ENCODE data around the gene SLC12A9.

Gene SLC12A9, protein sequence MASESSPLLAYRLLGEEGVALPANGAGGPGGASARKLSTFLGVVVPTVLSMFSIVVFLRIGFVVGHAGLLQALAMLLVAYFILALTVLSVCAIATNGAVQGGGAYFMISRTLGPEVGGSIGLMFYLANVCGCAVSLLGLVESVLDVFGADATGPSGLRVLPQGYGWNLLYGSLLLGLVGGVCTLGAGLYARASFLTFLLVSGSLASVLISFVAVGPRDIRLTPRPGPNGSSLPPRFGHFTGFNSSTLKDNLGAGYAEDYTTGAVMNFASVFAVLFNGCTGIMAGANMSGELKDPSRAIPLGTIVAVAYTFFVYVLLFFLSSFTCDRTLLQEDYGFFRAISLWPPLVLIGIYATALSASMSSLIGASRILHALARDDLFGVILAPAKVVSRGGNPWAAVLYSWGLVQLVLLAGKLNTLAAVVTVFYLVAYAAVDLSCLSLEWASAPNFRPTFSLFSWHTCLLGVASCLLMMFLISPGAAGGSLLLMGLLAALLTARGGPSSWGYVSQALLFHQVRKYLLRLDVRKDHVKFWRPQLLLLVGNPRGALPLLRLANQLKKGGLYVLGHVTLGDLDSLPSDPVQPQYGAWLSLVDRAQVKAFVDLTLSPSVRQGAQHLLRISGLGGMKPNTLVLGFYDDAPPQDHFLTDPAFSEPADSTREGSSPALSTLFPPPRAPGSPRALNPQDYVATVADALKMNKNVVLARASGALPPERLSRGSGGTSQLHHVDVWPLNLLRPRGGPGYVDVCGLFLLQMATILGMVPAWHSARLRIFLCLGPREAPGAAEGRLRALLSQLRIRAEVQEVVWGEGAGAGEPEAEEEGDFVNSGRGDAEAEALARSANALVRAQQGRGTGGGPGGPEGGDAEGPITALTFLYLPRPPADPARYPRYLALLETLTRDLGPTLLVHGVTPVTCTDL

DNA sequence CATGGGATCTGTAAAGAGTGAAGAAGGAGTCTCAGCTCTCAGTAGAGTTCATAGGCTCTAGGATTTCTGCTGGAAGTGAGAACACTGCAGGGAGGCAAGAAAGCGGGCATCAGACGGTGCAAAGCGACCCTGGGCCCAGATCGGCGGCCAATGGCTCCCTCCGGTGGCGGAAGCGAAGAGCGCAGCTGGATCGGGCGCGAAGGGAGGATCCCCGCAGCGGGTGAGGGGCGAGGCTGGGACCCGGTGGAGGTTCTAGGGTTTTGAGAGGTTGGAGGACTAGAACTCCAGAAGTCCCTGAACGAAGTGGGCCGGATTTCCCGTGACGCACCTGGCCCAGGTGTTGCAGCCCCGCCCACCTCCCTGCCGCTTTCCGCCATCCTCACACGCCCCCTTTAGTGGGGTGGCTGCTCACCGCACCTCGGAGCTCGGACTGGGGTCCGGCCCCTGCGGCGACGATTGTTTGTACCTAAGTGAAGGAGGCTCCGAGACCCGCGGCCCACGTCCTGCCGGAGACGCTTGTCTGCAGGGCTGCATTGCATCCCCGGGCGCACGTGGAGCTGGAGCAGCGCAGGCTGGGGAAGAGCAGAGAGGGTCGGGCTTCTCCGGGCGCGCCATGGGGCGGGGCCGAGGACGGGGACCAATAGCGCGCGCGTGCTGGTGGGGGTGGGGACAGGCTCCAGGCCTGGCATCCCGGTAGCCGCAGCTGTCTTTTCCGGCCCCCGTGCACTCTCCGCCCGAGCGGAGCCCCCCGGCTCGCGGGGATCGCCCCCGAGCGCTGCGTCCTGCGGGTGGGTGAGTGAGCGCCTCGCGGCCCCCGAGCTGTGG, at the start of gene SLC12A9:
TSS of gene SLC12A9 (plus strand) at position 666 of the 825 bp plus-strand sequence. CDS start 1,485 bp downstream, outside the sequence.
- Histone ChIP-seq H3K4me1 (ENCODE audit: control insufficient read depth, insufficient read depth, low read length) (peaks cover 3% of the 10 kb centered on the region; the same call in 1 of the 2 replicates), H3K9me3 (ENCODE audit: control insufficient read depth, insufficient read depth, low read depth, low read length) (no peaks in the 10 kb centered on the region), H3K36me3 (ENCODE audit: control insufficient read depth in 2 of 2, insufficient read depth in 1 of 2, low read length in 2 of 2) (no peaks in the 10 kb centered on the region), H3K27ac (ENCODE audit: extremely low read depth, low read depth, low read length) (peak within 1 kb of the TSS; percentile 54; the same call in 1 of the 2 replicates), H3K4me3 (ENCODE audit: low read depth, low read length) (peak within 1 kb of the TSS; percentile 59)
- ChIA-PET CTCF (interaction anchor here (0.6 to 3.4 kb wide), 46 partner anchors 10 to 836 kb away, joined by 3 to 95 read pairs (median 4); partner anchors contain the start of genes EPHB4, FBXO24, LRCH4 and POP7), POLR2A (interaction anchor here (0.6 to 1.8 kb wide), 21 partner anchors 10 to 513 kb away, joined by 3 to 22 read pairs (median 5); partner anchors contain the start of genes EPHB4, FBXO24, MOSPD3 and POP7)
- TF ChIP-seq ZNF529 (tag by site-specific recombination; IDR thresholded peaks at IDR 0.05; ENCODE audit: insufficient replicate concordance) (no peak), ZNF121 (tag by site-specific recombination; IDR thresholded peaks at IDR 0.05) (no peak), ZNF830 (tag by site-specific recombination; IDR thresholded peaks at IDR 0.05; ENCODE audit: low read depth) (no peak), ZNF423 (tag by site-specific recombination; IDR thresholded peaks at IDR 0.05) (no peak), ZNF548 (tag by site-specific recombination; IDR thresholded peaks at IDR 0.05) (no peak), ZNF133 (tag by site-specific recombination; IDR thresholded peaks at IDR 0.05) (no peak), ZNF140 (tag by site-specific recombination; IDR thresholded peaks at IDR 0.05) (no peak), ZSCAN16 (tag by site-specific recombination; IDR thresholded peaks at IDR 0.05) (0 out of 2 replicates have a peak, but pooled peaks have one; percentile 27), ZNF324 (tag by site-specific recombination; IDR thresholded peaks at IDR 0.05) (peak; percentile 74), ZSCAN23 (tag by site-specific recombination; IDR thresholded peaks at IDR 0.05) (peak; percentile 39; the same call in 1 of the 2 replicates), ZSCAN30 (tag by site-specific recombination; IDR thresholded peaks at IDR 0.05) (peak; percentile 86), ZNF37A (tag by site-specific recombination; IDR thresholded peaks at IDR 0.05) (no peak), ZNF670 (tag by site-specific recombination; IDR thresholded peaks at IDR 0.05; ENCODE audit: low read depth) (no peak), ZNF629 (tag by site-specific recombination; IDR thresholded peaks at IDR 0.05) (no peak), SP7 (tag by site-specific recombination; IDR thresholded peaks at IDR 0.05) (peak; percentile 60), ZBTB7A (tag by site-specific recombination; IDR thresholded peaks at IDR 0.05; ENCODE audit: low read depth) (0 out of 2 replicates have a peak, but pooled peaks have one; percentile 40), ZNF433 (tag by site-specific recombination; IDR thresholded peaks at IDR 0.05; ENCODE audit: low read depth) (no peak), YY1 (tag by site-specific recombination; IDR thresholded peaks at IDR 0.05) (peak; percentile 31; the same call in 1 of the 2 replicates), ZNF280D (tag by site-specific recombination; IDR thresholded peaks at IDR 0.05) (no peak), RBAK (tag by site-specific recombination; IDR thresholded peaks at IDR 0.05) (no peak), EGR2 (tag by site-specific recombination; IDR thresholded peaks at IDR 0.05; ENCODE audit: low read depth) (peak; percentile 32), ZBTB21 (tag by site-specific recombination; IDR thresholded peaks at IDR 0.05) (0 out of 2 replicates have a peak, but pooled peaks have one; percentile 13), ZEB2 (tag by site-specific recombination; IDR thresholded peaks at IDR 0.05) (peak; percentile 98), ZNF26 (tag by site-specific recombination; IDR thresholded peaks at IDR 0.05) (no peak), ZNF335 (tag by site-specific recombination; conservative IDR thresholded peaks at IDR 0.05) (no peak)
- TF ChIP-seq, protein P1, sequence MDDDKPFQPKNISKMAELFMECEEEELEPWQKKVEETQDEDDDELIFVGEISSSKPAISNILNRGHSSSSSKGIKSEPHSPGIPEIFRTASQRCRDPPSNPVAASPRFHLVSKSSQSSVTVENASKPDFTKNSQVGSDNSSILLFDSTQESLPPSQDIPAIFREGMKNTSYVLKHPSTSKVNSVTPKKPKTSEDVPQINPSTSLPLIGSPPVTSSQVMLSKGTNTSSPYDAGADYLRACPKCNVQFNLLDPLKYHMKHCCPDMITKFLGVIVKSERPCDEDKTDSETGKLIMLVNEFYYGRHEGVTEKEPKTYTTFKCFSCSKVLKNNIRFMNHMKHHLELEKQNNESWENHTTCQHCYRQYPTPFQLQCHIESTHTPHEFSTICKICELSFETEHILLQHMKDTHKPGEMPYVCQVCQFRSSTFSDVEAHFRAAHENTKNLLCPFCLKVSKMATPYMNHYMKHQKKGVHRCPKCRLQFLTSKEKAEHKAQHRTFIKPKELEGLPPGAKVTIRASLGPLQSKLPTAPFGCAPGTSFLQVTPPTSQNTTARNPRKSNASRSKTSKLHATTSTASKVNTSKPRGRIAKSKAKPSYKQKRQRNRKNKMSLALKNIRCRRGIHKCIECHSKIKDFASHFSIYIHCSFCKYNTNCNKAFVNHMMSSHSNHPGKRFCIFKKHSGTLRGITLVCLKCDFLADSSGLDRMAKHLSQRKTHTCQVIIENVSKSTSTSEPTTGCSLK (tag by site-specific recombination; IDR thresholded peaks at IDR 0.05): no peak
- TF ChIP-seq, protein P2, sequence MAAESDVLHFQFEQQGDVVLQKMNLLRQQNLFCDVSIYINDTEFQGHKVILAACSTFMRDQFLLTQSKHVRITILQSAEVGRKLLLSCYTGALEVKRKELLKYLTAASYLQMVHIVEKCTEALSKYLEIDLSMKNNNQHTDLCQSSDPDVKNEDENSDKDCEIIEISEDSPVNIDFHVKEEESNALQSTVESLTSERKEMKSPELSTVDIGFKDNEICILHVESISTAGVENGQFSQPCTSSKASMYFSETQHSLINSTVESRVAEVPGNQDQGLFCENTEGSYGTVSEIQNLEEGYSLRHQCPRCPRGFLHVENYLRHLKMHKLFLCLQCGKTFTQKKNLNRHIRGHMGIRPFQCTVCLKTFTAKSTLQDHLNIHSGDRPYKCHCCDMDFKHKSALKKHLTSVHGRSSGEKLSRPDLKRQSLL (tag by site-specific recombination; IDR thresholded peaks at IDR 0.05): peak; percentile 67; the same call in 1 of the 2 replicates
